ENCODE results near the gene ELOVL5. TPM values are rescaled to one million over a fixed set of nuclear protein-coding genes. Genes with fewer than 3 reads are reported as not detected.

The ELOVL5 gene
- polyA plus RNA-seq, 1 of the 3 experiments (the other 2 are of a cell fraction), result 31.9 TPM

DNA sequence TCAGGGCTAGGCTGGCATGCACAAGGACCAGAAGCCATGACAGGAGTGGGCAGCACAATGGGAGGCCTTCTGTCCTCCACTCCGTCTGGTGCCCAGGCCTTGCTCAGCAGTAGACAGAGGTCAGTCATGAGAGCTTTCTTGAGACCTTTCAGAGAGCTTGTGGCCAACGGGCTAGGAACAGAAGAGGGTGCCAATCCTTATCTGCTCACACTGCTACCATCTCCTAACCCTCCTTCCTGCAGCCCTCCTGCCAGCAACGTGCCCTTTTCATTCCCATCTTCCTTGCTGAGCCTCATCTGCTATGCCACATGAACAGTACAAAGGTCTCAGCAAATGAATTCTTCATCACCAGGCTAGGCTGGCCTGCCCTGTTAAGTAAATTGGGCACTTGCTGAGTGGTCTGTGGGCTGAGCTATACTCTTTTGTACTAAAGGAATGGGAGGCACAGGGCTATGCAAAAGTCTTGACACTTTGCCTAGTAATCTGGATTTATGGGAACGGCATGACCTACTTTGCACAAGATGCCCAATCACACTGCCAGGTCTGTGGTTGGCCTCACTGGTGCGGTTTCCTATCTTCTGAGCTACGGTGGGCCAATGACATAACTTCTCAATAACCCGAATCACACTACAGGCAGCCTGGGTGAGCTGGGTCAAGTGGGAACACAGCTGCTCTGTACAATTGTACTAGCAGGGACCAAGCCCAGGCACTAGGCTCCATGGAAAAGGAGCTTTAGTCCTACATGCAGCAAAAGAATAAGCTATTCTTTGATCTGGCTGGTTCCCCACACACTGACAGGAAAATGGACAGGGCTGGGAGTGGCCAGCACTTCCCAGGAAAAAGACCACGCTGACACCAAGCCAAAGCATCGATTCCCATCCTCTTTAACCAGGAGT, 47.8 kb downstream of the ELOVL5 start:
- TF ChIP-seq REST (IDR thresholded peaks at IDR 0.05; ENCODE audit: low read depth, low read length), result no peak
- TF ChIP-seq, protein P1, sequence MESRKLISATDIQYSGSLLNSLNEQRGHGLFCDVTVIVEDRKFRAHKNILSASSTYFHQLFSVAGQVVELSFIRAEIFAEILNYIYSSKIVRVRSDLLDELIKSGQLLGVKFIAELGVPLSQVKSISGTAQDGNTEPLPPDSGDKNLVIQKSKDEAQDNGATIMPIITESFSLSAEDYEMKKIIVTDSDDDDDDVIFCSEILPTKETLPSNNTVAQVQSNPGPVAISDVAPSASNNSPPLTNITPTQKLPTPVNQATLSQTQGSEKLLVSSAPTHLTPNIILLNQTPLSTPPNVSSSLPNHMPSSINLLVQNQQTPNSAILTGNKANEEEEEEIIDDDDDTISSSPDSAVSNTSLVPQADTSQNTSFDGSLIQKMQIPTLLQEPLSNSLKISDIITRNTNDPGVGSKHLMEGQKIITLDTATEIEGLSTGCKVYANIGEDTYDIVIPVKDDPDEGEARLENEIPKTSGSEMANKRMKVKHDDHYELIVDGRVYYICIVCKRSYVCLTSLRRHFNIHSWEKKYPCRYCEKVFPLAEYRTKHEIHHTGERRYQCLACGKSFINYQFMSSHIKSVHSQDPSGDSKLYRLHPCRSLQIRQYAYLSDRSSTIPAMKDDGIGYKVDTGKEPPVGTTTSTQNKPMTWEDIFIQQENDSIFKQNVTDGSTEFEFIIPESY (IDR thresholded peaks at IDR 0.05; ENCODE audit: borderline replicate concordance, low read depth), result no peak
- no peak for TF ChIP-seq SMC3 (IDR thresholded peaks at IDR 0.05; ENCODE audit: low read depth, low read length)
- no peak for TF ChIP-seq CHD2 (IDR thresholded peaks at IDR 0.05; ENCODE audit: low read length, partially characterized antibody)
- TF ChIP-seq GATA2 (CRISPR knock-in tag; IDR thresholded peaks at IDR 0.05), result no peak
- no peak for TF ChIP-seq EZH2phosphoT487 (IDR thresholded peaks at IDR 0.05; ENCODE audit: borderline replicate concordance, low read depth)
- no peak for TF ChIP-seq FOXM1 (IDR thresholded peaks at IDR 0.05; ENCODE audit: low read depth)
- TF ChIP-seq NFIC (IDR thresholded peaks at IDR 0.05; ENCODE audit: borderline replicate concordance), result no peak
- TF ChIP-seq, protein P2, sequence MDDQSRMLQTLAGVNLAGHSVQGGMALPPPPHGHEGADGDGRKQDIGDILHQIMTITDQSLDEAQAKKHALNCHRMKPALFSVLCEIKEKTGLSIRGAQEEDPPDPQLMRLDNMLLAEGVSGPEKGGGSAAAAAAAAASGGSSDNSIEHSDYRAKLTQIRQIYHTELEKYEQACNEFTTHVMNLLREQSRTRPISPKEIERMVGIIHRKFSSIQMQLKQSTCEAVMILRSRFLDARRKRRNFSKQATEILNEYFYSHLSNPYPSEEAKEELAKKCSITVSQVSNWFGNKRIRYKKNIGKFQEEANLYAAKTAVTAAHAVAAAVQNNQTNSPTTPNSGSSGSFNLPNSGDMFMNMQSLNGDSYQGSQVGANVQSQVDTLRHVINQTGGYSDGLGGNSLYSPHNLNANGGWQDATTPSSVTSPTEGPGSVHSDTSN (IDR thresholded peaks at IDR 0.05), result no peak
- TF ChIP-seq SIN3A (IDR thresholded peaks at IDR 0.05; ENCODE audit: borderline replicate concordance, low read depth, low read length), result no peak
- no peak for TF ChIP-seq RFX5 (IDR thresholded peaks at IDR 0.05; ENCODE audit: low read length)
- TF ChIP-seq TCF12 (IDR thresholded peaks at IDR 0.05), result no peak
- TF ChIP-seq NRF1 (IDR thresholded peaks at IDR 0.05; ENCODE audit: low read depth, low read length), result no peak
- no peak for TF ChIP-seq MXI1 (IDR thresholded peaks at IDR 0.05; ENCODE audit: low read depth, low read length)
- no peak for TF ChIP-seq TAF1 (IDR thresholded peaks at IDR 0.05; ENCODE audit: borderline replicate concordance, low read depth, low read length)
- no peak for TF ChIP-seq CTCF (IDR thresholded peaks at IDR 0.05)
- no peak for TF ChIP-seq MEF2A (IDR thresholded peaks at IDR 0.05; ENCODE audit: borderline replicate concordance, low read depth)
- Histone ChIP-seq H3K4me1 (ENCODE audit: control insufficient read depth in 1 of 2, insufficient read depth in 2 of 2, low read depth in 1 of 2, low read length in 1 of 2) (peaks cover 22 to 28% of the 10 kb centered on the region in 2 experiments; a peak in 3 of 4 replicates), H2AFZ (ENCODE audit: low read depth) (no peak overlapping the region), H3K4me3 (ENCODE audit: low read depth in 2 of 2, low read length in 1 of 2) (no peak overlapping the region), H3K36me3 (replicated peaks in 1 of 2; ENCODE audit: control insufficient read depth in 1 of 2, insufficient read depth in 2 of 2, low read length in 1 of 2) (no peaks in the 10 kb centered on the region), H3K4me2 (no peak overlapping the region), H3K9me3 (no peaks in the 10 kb centered on the region), H3K79me2 (ENCODE audit: insufficient read depth) (peaks cover 72% of the 10 kb centered on the region), H3K27ac (ENCODE audit: low read depth in 2 of 2, low read length in 1 of 2) (peak overlapping the region in 1 of 2 experiments; percentile 85; a peak in 3 of 4 replicates), H4K20me1 (ENCODE audit: insufficient read depth) (no peaks in the 10 kb centered on the region), H3K9me2 (no peaks in the 10 kb centered on the region), H3K9ac (no peak overlapping the region), H3K27me3 (ENCODE audit: insufficient read depth) (no peaks in the 10 kb centered on the region), H3F3A (replicated peaks; ENCODE audit: insufficient read depth) (peaks cover 18% of the 10 kb centered on the region)
- no peak for DNase-seq
- WGBS (ENCODE audit: low lambda C conversion rate), result 88% methylated on average over 5 of the region's 9 CpGs
- CTCF ChIA-PET, result no interaction called here
- POLR2A ChIA-PET, result interaction anchor here (1.5 kb wide), 1 partner anchor 59 kb away, joined by 4 read pairs; no protein-coding TSS in a partner anchor

All from SK-N-SH (cell line).